ENCODE measurements around the gene LTV1.
"Not testable (repeated sequence)": the region's sequence is repeated elsewhere in the genome, so short reads cannot be mapped to it uniquely, and the experiment has no call there.

The LTV1 gene

GRCh38 chr6:143840595-143841265, 2.4 kb upstream of the LTV1 start:
- in situ Hi-C loops (cut with MboI; ENCODE audit: low sequenced_read_pairs): no loop called here

- in situ Hi-C loops (cut with MboI; ENCODE audit: low sequenced_read_pairs): no loop called here
Observed at GRCh38 chr6:143842461-143842901, 657 bp upstream of the LTV1 start.

- in situ Hi-C loops (cut with MboI; ENCODE audit: low sequenced_read_pairs): no loop called here
Observed at GRCh38 chr6:143843677-143843999, 500 bp downstream of the LTV1 start.

DNA sequence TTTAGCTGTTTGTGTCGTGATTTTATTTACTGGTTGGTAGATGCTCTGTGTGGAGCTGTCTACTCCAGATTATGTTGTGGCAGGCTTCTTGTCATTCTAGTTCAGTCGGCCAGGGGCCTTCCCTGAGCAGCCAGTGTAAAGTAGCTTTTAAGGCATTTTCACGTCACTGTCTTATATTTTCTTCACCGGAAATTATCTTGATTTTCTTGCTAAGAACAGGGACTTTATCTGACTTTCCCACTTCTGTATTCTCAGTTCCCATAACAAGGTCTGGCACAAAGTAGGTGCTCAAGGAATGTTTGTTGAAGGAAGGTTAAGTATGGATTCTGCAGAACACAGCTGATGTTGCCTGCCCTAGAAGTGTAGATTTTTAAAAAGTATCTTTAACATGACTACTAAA, 868 bp downstream of the LTV1 start:
- in situ Hi-C loops (cut with MboI; ENCODE audit: low sequenced_read_pairs): no loop called here

- in situ Hi-C loops (cut with MboI; ENCODE audit: low sequenced_read_pairs): no loop called here
Observed at GRCh38 chr6:143845033-143845432, 1.9 kb downstream of the LTV1 start.

GRCh38 chr6:143851706-143852105, 8.6 kb downstream of the LTV1 start:
- in situ Hi-C loops (cut with MboI; ENCODE audit: low sequenced_read_pairs): not testable (repeated sequence)

DNA sequence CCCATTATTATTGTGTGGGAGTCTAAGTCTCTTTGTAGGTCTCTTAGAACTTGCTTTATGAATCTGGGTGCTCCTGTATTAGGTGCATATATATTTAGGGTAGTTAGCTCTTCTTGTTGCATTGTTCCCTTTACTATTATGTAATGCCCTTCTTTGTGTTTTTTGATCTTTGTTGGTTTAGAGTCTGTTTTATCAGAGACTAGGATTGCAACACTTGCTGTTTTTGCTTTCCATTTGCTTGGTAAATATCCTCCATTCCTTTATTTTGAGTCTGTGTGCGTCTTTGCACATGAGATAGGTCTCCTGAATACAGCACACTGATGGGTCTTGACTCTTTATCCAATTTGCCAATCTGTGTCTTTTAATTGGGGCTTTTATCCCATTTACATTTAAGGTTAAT, 11.9 kb downstream of the LTV1 start:
- in situ Hi-C loops (cut with MboI; ENCODE audit: low sequenced_read_pairs): not testable (repeated sequence)

DNA sequence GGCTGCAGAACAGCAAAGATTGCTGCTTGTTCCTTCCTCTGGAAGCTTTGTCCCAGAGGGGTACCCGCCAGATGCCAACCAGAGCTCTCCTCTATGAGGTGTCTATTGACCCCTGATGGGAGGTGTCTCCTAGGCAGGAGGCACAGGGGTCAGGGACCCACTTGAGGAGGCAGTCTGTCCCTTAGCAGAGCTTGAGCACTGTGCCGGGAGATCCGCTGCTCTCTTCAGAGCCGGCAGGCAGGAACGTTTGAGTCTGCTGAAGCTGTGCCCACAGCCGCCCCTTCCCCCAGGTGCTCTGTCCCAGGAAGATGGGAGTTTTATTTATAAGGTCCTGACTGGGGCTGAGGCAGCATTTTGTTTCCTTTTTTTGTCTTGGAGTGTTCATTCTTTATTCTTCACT, 13.6 kb downstream of the LTV1 start:
- in situ Hi-C loops (cut with MboI; ENCODE audit: low sequenced_read_pairs): not testable (repeated sequence)

- in situ Hi-C loops (cut with MboI; ENCODE audit: low sequenced_read_pairs): no loop called here
Observed at GRCh38 chr6:143857651-143858050, 14.5 kb downstream of the LTV1 start.

GRCh38 chr6:143859891-143860660, 16.9 kb downstream of the LTV1 start:
- in situ Hi-C loops (cut with MboI; ENCODE audit: low sequenced_read_pairs): no loop called here

GRCh38 chr6:143863771-143864170, 20.6 kb downstream of the LTV1 start:
- in situ Hi-C loops (cut with MboI; ENCODE audit: low sequenced_read_pairs): no loop called here

- in situ Hi-C loops (cut with MboI; ENCODE audit: low sequenced_read_pairs): no loop called here
Observed at GRCh38 chr6:143864234-143864633, 21.1 kb downstream of the LTV1 start, which contains the start of gene ZC2HC1B. TSS of gene ZC2HC1B (plus strand) at chr6:143864474. CDS start at chr6:143864540, 66 bp downstream.

- in situ Hi-C loops (cut with MboI; ENCODE audit: low sequenced_read_pairs): no loop called here
Observed at GRCh38 chr6:143867236-143867635, 24.1 kb downstream of the LTV1 start.

- in situ Hi-C loops (cut with MboI; ENCODE audit: low sequenced_read_pairs): not testable (repeated sequence)
Observed at GRCh38 chr6:143868808-143869207, 25.7 kb downstream of the LTV1 start.

- in situ Hi-C loops (cut with MboI; ENCODE audit: low sequenced_read_pairs): not testable (repeated sequence)
Observed at GRCh38 chr6:143871202-143871730, 28.1 kb downstream of the LTV1 start.

DNA sequence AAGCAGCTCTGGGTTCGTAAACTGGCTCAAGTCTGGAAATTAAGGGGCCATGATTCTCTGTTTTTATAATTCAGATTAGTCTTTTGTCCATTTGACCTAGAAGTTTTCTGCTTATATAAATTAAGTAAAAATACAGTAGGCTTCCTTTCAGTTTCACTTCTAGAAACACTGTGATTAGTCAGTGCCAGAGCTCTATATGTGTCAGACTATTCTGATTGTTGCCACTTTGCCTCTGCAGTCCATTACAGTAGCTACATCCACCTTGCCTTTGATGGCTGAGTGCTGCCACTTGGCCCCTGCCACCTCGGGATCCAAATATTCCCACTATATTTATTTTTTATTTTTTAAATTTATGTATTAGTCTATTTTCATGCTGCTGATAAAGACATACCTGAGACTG, 29.1 kb downstream of the LTV1 start:
- in situ Hi-C loops (cut with MboI; ENCODE audit: low sequenced_read_pairs): no loop called here

GRCh38 chr6:143873600-143873999, 30.5 kb downstream of the LTV1 start:
- in situ Hi-C loops (cut with MboI; ENCODE audit: low sequenced_read_pairs): not testable (repeated sequence)

GRCh38 chr6:143874503-143874902, 31.4 kb downstream of the LTV1 start:
- in situ Hi-C loops (cut with MboI; ENCODE audit: low sequenced_read_pairs): not testable (repeated sequence)

DNA sequence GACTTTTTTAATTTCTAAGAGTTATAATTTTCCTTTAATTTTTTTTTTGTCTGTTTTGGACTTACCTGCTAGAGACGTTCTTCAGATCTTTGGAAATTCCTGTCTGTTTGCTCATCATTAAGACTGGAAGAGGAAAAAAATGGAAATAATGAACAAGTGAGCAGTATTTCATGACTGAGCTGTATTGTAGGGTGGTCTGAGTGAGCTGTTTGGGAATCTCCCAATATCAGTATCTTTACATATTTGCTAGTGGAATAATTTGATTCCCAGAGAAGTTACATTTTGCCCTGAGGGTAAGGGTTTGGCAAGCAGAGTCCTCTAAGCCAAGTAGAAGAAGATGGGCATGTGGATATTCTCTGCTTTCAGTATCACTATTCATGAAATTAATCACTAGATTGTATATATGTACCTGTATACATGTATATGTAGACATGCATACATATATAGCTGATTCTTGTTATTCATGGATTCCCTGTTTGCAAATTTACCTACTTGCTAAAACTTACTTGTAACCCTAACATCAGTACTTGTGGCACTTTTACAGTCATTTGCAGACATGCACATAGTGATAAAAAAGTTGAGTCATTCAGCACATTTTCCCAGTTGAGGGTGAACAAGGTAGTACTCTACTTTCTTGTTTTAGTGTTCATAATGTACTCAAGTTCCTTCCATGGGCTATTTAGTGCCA, 34.6 kb downstream of the LTV1 start:
- in situ Hi-C loops (cut with MboI; ENCODE audit: low sequenced_read_pairs): no loop called here

DNA sequence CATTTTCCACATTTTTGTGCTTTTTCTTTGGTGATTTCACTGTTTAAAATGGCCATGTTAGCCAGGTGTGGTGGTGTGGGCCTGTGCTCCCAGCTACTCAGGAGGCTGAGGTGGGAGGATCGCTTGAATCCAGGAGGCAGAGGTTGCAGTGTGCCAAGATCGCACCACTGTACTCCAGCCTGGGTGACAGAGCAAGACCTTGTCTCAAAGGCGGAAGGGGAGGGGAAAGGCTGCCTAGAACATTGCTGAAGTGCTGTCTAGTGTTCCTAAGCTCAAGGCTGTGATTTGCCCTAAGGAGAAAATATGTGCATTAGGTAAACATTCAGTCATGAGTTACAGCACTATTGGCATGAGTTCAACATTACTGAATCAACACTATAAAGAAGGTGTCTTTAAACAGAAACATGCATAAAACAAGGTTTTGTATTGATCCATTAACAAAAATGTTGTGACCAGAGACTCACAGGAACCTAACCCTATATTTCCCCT, 35.2 kb downstream of the LTV1 start:
- in situ Hi-C loops (cut with MboI; ENCODE audit: low sequenced_read_pairs): no loop called here

DNA sequence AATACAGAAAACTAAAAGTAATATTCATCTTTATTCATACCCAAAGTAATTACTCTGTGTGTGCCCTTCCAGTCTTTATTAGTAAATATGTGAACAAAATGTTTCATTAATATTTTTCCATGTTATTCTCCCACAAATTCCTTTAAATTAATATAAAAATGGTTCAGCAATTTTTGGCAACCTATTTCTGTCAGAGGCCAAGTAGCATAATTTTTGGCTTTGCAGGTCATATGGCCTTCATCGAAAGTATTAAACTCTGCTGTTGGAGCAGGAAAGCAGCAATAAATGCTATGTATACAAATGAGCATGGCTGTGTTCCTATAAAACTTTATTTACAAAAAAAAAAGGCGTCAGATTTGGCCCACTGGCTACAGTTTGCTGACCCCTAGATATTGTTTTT, 37.3 kb downstream of the LTV1 start:
- in situ Hi-C loops (cut with MboI; ENCODE audit: low sequenced_read_pairs): no loop called here

Data from hTERT RPE-1 (cell line).